SHP77 (cell line): Measurements from ENCODE around the gene KSR1.
"Not testable (repeated sequence)": the region's sequence is repeated elsewhere in the genome, so short reads cannot be mapped to it uniquely, and the experiment has no call there.

Source experiments
- DNase-seq, 2 experiments: peaks; one replicate each; lab custom pipeline; 2025; lab: John Stamatoyannopoulos, UW

Gene KSR1

GRCh38 chr17:27426471-27426870 lies 29.8 kb upstream of the KSR1 start:
- not testable (repeated sequence) for DNase-seq

DNA sequence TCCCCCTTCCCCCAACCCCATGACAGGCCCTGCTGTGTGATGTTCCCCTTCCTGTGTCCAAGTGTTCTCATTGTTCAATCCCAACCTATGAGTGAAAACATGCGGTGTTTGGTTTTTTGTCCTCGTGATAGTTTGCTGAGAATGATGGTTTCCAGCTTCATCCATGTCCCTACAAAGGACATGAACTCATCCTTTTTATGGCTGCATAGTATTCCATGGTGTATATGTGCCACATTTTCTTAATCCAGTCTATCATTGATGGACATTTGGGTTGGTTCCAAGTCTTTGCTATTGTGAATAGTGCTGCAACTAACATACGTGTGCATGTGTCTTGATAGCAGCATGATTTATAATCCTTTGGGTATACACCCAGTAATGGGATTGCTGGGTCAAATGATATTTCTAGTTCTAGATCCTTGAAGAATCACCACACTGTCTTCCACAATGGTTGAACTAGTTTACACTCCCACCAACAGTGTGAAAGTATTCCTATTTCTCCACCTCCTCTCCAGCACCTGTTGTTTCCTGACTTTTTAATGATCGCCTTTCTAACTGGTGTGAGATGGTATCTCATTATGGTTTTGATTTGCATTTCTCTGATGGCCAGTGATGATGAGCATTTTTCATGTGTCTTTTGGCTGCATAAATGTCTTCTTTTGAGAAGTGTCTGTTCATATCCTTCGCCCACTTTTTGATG lies 28.9 kb upstream of the KSR1 start:
- DNase-seq = not testable (repeated sequence)

- DNase-seq = no peak
These were observed 27.3 kb upstream of the KSR1 start for GRCh38 chr17:27428781-27429505.

DNA sequence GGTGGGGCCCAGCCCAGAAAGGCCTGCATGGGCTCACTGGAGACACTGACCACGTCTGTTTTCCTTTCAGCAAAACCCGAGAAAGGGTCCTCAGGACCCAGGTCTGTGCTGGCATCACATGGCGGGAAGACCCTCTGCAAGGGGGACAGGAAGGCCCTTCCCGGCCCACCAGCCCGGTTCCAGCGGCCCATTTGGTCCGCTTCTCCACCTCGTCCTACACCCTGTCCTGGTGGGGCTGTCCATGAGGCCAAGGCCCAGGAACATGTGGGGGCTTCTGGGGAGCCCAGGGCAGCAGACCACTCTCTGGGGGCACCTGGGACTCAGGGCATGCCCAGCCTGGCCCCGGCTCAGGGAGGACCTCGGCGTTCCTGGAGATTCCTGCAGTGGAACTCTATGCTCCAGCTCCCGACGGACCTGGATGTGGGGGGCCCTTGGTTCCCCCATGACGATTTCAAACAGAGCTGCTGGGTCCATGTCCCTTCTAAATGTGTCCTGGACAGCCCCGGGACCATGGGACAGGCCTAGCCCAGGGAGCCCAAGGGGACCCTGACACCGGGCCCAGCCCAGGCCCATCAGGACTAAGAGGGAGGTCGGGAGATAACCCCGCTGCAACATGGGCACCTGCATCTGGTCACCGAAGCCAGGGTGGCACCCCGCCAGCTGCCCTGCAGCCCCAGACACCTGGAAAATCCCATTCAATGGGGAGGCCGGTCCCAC lies 26.4 kb upstream of the KSR1 start:
- no peak for DNase-seq

DNA sequence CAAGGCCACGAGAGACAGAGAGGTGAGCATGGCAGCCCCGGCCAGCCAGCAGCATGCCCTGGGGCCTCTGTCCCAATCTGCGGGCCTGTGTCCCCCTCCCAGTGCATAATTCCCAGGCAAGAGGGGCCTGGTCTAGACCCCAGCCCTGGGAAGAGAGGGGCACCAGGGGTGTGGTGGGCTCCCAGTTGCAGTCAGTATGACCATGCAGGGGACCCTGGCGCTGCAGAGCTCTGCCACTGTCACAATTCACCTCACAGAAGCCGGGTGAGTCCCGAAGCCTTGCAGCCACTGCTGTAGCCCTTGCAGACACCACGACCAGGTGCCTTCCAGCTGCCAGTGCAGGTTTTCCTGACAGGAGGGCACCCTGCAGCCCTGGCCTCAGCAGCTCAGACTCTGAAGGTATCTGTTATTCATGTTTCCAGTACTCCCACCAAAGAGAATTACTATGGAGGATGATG lies 25.8 kb upstream of the KSR1 start:
- no peak for DNase-seq

DNA sequence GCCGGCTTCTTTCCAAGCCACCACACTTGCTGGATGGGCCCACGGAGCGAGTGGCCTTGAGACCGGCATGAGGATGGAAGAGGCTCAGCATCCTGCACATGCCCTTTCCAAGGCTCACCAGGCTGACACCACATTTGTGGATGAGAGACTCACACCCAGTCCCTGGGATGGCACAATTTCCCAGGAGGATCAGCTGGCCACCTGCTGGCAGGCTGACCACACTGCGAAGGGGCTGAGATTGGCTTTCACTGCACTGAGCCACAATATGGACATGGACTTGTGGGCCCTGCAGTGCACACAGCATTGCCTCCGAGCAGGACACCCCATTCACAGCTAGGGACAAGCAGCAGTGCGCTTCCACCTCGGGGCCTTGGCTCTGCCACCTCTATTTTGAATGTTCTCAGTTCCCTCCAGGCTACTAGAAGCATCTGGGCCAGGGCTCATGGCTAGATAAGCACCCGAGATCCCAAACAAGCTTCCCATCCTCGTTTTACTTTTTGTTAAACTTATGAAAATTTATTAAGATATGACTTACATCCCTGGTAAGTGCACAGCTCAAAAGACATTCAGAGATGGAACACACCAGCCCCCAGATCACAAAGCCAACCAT lies 25.3 kb upstream of the KSR1 start:
- peak; percentile 11 to 27 for DNase-seq

- DNase-seq = no peak
These were observed 22.7 kb upstream of the KSR1 start for GRCh38 chr17:27433521-27433920.

DNA sequence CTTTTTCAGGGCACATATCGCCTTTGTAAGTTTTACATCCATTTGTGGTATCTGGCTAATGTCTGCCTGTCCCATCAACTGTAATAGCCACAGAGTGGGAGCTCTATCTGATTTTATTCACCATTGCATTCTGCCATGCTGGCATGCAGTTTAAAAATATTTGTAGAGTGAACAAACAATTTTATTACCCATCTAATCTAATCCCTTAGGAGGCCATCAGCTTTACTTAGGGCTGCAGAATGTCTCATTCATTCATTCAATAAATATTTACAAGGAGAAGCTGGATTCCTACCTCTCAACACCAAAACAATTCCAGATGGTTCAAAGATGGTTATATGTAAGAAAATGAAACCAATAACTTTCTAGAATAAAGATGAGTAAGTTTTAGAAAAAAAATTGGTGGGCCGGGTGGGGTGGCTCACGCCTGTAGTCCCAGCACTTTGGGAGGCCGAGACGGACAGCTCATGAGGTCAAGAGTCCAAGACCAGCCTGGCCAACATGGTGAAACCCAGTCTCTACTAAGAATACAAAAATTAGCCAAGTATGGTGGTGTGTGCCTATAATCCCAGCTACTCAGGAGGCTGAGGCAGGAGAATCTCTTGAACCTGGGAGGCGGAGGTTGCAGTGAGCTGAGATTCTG lies 20.7 kb upstream of the KSR1 start:
- not testable (repeated sequence) for DNase-seq

DNA sequence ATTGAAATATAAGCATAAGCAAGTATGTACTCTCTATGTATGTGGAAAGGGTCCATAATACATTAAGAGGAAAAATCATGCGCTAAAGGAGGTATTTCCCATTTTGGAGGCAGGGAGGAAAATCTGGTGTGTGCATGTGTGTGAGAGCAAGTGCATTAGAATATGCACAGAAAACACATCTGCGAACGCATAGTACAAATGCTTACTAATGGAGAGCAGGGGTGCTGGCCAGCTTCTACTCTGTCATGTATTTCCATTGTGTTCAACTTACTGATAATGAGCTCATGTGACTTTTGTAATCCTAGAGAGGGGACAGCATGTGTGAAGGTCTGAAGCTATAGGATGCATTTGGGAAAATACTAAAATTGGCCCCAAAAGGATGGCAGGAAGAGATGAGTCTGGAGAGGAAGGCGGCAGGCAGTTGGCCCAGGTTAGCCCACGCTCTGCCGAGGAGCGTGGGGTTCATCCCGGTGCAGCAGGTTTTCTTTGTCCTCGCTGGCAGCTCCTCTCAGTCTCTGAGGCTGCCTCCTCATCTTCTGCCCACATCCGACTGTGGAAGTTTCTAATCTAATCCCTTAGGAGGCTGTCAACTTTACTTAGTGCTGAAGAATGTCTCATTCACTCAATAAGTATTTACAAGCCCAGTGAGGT lies 17.8 kb upstream of the KSR1 start:
- DNase-seq = no peak

DNA sequence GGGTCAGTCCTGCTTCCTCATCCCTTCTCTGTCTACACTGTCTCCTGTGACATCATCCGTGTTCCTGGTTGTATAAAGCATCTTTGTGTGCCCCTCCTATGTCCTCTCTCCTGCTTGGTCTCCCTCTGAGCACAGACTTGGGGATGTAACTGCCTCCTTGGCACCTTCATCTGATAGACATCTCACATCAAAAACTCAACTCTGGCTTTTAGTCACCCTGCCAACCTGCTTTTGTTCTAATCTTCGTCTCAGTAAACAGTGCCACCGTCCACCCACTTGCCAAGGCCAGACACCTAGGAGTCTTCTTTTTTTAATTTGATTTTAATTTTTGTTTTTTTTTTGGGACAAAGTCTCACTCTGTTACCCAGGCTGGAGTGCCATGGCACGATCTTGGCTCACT lies 16.9 kb upstream of the KSR1 start:
- no peak for DNase-seq

GRCh38 chr17:27442702-27443101 lies 13.5 kb upstream of the KSR1 start:
- DNase-seq = no peak

DNA sequence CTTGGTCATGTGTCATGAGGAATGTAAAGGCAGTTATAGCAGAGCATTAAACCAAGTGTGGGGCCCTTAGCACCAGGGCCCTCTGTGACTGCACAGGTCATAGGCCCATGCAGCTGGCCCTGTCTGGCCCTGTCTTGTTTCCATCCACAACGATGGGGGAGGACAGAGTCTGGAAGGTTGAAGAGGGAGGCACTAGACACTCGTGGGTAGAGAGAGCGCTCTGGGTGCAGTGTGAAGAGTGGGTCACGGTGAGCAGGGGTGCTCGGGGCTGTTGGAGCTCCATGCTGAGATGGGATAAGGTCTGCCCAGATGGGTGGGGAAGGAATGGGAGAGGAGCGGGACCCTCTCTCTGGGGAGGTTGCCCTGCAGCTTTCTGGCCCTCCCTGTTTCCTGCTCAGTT lies 12.8 kb upstream of the KSR1 start:
- no peak for DNase-seq

DNA sequence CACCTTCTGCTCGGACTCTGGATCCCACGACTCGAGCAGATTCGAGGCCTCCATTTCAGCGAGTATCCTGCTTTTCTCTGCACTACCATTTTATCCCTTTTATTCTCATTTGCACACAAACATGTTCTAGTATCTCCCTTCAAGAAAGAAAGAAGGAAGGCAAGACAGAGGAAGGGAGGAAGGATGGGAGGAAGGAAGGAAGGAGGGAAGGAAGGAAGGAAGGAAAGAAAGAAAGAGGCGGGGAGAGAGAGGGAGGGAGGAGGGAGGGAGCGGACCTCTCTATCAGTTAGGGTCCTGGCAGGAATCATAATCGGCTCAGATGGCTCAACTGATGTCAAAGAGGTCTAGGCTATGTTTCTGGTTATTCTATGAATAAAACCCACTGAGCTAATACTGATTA lies 10.3 kb upstream of the KSR1 start:
- no peak for DNase-seq

GRCh38 chr17:27446569-27447301 lies 9.5 kb upstream of the KSR1 start:
- DNase-seq = peak; percentile 24 to 75

DNA sequence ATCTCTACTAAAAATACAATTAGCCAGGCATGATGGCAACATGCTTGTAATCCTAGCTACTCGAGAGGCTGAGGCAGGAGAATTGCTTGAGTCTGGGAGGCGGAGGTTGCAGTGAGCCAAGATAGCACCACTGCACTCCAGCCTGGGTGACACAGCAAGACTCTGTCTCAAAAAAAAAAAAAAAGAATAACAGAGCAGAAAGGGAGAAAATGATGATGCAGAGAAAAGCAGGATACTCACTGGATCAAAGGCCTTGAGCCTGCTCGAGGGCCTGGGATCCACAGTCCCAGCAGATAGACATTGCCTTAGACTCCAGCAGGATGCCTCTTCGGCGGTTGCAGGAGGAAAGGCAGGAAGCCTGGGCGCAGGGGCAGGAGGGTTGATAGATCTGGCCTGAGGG lies 7.7 kb upstream of the KSR1 start:
- DNase-seq = not testable (repeated sequence)

- DNase-seq = no peak
These were observed 6.7 kb upstream of the KSR1 start for GRCh38 chr17:27449541-27449940.

GRCh38 chr17:27449988-27450387 lies 6.3 kb upstream of the KSR1 start:
- DNase-seq = no peak

GRCh38 chr17:27450416-27450815 lies 5.8 kb upstream of the KSR1 start:
- DNase-seq = no peak

GRCh38 chr17:27451906-27452305 lies 4.3 kb upstream of the KSR1 start:
- DNase-seq = no peak

GRCh38 chr17:27452828-27453227 lies 3.4 kb upstream of the KSR1 start:
- DNase-seq = no peak

DNA sequence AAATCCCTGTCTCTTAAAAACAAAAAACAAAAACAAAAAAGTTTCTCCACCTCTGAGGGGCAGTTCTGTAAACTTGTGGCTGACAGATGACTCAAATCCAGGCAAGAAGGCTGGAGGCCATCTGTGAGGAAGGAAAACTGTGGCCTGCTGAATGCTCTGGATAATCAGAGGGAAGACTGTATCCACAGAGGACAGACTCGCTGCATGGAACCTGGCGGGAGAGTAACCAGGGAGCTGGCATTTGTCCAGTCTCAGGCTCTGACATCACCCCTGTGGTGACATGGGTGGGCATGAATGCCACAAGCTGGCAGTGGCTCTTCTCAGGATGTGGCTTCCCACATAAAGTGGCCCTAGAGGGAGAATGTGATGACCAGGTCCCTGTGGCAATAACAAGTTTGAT lies 2.8 kb upstream of the KSR1 start:
- DNase-seq = no peak
